HG03095 (cell line): ENCODE results near the gene HYKK.
"Not testable (repeated sequence)": the region's sequence is repeated elsewhere in the genome, so short reads cannot be mapped to it uniquely, and the experiment has no call there.

ENCODE experiments used
- ATAC-seq: cut with Tn5 transposase; IDR thresholded peaks from one replicate; pipeline ENCODE4 v1.9.1; 2021; ENCODE audit warnings: moderate library complexity; ENCODE audit not compliant: unreplicated experiment

Gene HYKK

DNA sequence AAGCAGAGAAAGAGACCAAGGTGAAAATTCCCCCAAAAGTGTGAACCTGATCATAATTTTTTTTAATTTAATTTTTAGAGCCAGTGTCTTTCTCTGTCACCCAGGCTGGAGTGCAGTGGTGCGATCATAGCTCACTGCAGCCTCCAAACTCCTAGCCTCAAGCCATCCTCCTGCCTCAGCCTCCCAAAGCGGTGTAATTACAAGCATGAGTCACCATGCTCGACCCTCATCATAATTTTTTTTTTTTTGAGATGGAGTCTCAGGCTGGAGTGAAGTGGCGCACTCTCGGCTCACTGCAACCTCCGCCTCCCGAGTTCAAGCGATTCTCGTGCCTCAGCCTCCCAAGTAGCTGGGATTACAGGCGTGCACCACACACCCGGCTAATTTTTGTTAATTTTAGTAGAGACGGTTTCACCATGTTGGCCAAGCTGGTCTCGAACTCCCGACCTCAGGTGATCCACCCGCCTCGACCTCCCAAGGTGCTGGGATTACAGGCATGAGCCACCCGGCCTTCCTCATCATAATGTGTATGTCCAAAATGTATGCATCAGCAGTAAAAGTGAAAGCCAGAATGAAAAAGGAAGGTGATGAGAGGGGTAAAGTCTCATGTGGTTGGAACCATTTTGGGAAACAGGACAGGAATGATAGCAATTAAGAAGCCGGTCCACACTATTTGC is 32.2 kb downstream of the HYKK start:
- not testable (repeated sequence) for ATAC-seq

- ATAC-seq, result peak; percentile 68
These were observed 32.9 kb downstream of the HYKK start, which contains the start of gene PSMA4 for GRCh38 chr15:78540141-78540870. TSS of gene PSMA4 (plus strand) at chr15:78540444. CDS start at chr15:78541928, 1,484 bp downstream.

DNA sequence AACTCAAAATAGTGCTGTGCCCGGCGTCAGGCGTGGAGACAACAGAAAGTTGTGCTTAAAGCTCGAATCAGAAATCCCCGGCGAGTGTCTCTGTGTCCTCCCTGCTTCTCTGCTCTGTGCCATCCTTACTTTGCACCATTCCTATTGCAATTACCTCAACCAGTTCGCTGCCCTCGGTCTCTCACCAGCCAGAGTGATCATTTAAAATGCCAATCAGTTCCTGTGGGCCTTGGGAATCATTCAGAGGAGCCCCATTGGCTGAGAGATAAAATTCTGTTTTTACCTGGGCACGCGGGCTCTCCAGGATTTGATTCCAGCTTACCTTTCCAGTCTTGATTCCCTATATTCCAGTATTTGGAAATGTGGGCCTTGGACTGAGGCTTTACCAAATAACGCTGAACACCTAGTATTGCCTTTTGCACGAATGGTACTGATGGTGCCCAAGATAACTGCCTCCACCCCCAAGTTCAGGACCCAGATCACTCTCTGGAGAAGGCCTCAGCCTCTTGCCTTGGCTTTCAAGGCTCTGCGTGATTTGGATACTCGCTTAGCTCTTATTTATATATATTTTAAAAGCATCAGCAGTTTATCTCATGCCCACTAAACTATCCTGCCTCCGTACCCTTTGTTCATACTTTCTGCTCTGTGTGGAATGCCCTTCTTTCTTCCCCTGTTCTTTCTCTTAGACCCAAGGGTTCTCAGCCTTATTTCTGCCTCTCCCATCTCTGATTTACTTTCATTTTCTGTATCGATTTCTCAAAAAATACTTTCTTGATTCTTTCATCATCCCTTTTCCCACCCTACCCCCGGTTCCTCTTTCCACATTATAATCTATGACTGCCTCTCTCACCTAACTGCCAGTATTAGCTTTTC is 33.7 kb downstream of the HYKK start:
- ATAC-seq, result no peak

DNA sequence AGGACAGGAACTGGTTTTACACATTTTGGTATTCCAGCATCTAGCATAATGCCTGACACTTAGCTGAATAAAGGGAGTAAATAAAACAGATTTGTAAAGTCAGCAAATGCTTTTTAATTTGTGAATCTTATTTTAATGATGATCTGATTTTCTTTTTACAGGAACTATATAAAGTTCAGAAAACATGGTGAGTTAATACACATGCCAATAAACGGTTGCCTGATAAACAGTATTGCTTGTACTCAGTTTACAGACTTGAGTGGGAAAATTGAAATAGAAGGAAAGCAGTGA is 34.3 kb downstream of the HYKK start:
- no peak for ATAC-seq

DNA sequence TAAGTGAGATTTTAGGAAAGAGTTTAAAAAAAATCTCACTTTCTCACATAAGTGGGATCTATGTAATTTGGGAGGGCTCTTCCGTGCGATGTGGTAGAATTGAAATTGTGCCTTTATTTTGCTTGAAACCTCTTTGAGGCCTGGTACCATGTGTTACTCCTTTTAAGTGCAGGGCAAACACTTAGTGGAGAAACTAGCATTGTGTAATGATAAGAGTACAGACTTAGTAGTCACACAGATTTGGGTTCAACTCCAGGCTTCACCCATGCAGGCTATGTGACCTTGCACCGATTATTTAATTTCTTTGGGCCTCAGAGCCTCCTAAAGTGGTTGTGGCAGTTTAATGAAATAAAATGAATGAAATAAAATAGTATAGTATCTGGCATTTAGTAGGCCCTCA is 35.3 kb downstream of the HYKK start:
- ATAC-seq, result no peak

GRCh38 chr15:78550194-78550593 is 42.8 kb downstream of the HYKK start:
- ATAC-seq, result no peak

DNA sequence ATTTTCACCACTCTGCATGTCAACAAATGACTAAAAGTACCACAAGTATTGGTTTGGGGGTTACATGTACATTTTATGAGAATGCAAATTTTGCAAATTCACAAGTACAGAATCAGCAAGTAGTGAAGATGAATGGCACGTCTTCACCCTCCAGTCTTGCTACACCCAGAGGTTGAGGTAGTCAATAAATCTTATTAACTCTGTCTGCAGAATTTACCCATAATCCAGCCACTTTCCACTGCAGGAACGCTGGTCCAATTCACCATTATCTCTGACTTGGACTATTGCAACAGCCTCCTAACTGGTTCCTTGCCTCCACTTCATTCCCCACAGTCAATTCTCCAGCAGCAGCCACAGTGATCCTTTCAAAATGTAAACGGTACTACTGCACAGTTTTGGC is 43.4 kb downstream of the HYKK start:
- no peak for ATAC-seq

GRCh38 chr15:78551902-78552301 is 44.5 kb downstream of the HYKK start:
- no peak for ATAC-seq

- no peak for ATAC-seq
These were observed 45.2 kb downstream of the HYKK start for GRCh38 chr15:78552597-78552996.

DNA sequence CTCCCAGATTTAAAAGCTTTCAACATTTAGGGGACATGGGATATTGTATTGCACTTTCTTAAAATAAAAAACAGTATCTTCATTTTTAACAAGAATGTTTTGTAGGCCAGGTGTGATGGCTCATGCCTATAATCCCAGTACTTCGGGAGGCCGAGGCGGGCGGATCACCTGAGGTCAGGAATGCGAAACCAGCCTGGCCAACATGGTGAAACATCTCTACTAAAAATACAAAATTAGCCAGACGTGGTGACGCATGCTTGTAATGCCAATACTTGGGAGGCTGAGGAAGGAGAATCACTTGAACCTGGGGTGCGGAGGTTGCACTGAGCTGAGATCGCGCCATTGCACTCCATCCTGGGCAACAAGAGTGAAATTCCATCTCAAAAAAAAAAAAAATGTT is 52.8 kb downstream of the HYKK start:
- not testable (repeated sequence) for ATAC-seq

GRCh38 chr15:78561490-78561889 is 54.1 kb downstream of the HYKK start:
- ATAC-seq, result no peak

DNA sequence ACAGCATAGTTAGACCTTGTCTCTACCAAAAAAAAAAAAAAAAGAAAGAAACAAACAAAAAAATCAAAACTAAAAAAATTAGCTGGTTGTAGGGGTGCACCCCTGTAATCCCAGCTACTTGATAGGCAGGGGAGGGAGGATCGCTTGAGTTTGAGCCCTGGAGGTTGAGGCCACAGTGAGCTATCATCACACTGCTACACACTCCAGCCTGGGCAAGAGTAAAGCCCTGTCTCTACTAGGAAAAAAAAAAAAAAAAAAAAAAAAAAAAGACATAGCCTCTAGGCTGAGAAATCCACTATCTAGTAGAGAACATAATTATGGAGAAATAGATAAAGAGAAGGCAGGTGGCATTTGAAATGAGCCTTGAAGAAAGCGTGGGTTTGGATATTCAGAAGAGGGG is 55.7 kb downstream of the HYKK start:
- no peak for ATAC-seq

DNA sequence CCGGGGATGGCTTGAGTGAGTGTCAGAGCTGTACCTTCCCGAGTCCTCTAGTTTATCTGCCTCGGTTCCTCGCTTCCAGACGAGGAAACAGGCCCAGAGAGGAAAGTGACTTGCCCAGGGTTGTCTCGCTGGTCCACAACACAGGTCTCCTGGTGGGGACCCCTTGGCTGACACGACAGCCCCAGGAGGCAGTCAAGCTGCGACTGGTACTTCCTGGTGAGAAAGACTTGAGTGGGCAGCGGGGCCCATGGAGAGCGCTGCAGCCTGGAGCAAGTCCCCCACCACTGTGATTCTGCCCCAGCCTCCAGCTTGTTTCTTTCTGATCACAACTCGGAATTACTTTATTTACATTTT is 57.3 kb downstream of the HYKK start:
- ATAC-seq, result peak; percentile 16

DNA sequence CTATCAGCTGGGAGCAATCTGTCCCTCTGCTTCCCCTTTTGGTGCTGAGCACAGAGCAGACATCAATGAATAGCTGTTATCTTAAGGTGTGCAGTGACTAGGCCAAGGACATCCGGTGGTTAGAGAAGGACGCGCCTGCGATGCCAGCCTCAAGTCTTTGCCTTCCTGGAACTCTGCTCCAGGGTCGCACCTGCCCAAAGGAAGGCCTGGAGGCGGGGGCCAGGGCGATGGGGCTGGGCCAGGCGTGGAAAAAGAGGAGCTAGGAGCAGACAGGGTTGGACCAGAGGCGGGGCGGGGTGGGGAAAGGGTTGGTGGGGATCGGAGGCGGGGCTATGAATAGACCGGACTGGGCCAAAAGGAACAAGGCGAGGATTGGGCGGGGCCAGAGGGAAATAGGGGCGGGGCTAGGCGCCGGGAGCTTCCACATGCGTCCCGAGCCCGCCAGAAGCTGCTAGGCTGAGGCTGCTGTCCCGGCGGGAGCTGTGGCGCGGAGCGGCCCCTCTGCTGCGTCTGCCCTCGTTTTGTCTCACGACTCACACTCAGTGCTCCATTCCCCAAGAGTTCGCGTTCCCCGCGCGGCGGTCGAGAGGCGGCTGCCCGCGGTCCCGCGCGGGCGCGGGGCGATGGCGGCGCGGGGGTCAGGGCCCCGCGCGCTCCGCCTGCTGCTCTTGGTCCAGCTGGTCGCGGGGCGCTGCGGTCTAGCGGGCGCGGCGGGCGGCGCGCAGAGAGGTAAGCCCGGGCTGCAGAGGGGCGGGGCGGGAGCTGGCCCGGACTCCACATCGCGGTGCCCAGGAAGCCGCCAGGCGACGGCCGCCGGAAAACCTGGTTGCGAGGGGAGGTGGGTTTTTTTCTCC is 57.9 kb downstream of the HYKK start, which contains the start of gene CHRNA5:
CHRNA5 (plus strand) TSS at position 424 of the 854 bp plus-strand sequence; CDS start at position 624, 200 bp downstream.
- ATAC-seq, result peak; percentile 68

DNA sequence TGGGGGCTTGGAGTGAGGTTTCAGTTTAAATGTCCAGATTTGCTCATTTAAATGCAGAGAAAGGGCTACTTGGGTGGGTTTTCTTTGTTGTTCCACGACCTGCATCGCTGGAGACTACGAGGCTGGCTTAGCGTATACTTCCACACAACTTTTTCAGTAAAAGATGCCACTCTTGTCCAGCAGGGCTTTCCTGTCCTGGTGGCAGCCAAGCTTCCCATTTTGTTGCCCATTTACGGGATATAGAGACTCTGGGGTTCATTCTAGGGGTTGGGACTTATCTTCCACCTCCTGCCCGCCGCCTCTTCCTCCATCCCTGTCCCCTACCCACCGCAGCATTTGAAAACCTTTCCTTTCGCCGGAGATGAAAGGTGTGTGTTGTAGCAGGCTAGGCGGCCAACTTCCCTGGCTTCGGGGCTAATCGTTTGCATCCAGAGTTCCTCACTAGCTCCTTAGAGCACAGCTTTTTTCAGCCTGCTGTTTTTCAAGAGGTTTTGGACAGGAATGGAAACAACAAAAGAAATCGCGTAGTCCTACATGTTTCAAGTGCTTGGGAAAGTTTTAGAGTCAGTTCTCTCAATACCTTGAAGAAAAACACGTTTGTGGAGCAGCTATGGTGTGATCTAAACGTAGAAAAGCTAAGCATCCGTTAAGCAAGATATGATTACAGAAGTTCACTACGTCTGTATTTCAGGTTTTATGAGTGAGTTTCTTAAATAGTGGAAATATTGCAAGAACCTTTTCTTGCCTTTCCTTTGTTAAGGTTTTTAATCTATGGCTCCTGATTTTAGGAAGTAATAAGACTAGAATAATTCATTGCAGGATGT is 58.8 kb downstream of the HYKK start:
- peak; percentile 9 for ATAC-seq

- no peak for ATAC-seq
These were observed 60.2 kb downstream of the HYKK start for GRCh38 chr15:78567531-78567930.

DNA sequence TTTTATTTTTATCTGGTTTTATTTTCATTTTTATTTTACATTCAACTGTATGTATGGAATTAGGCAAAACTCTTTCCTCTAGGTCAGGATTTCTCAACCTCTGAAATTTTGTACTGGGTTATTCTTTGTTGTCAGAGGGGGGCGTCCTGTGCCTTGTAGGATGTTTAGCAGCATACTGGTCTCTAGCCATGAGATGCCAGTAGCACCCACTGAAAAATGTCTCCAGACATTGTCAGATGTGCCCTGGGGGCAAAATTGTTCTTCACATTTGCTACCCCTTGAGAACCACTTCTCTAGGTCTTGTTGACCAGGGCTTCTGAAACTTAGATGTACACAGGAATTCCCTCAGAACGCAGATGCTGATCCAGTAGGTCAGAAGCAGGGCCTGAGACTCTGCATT is 63.3 kb downstream of the HYKK start:
- ATAC-seq, result no peak

DNA sequence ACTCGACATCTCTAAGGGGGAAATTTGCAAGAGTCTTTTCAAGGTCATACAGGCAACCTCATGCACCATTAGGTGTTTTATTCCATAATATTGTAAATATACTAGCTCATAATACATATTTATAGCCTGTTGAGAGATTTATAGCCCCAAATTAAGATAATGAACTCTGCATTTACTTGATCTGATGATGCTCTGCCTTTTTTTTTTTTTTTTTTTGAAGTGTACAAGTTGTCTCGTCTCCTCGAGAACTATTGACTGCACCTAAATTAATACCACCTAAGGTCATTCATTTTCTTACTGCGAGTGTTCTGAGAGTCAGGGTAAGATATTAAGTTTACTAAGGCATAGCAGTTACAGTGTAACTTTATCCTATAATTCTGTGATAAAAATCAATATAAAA is 64.0 kb downstream of the HYKK start:
- no peak for ATAC-seq

- no peak for ATAC-seq
These were observed 66.0 kb downstream of the HYKK start for GRCh38 chr15:78573416-78573815.

GRCh38 chr15:78574944-78575343 is 67.6 kb downstream of the HYKK start:
- ATAC-seq, result no peak
